ENCODE data around the gene CD2AP. TPM values are rescaled to one million over a fixed set of nuclear protein-coding genes. Genes with fewer than 3 reads are reported as not detected.
A peak's percentile ranks its signal among the peaks of the same experiment; 100 is the strongest.
"Not testable (repeated sequence)": the region's sequence is repeated elsewhere in the genome, so short reads cannot be mapped to it uniquely, and the experiment has no call there.

CD2AP gene
- total and polyA plus RNA-seq, 4 donors: 14.2 to 104 (median 21.7) TPM

DNA sequence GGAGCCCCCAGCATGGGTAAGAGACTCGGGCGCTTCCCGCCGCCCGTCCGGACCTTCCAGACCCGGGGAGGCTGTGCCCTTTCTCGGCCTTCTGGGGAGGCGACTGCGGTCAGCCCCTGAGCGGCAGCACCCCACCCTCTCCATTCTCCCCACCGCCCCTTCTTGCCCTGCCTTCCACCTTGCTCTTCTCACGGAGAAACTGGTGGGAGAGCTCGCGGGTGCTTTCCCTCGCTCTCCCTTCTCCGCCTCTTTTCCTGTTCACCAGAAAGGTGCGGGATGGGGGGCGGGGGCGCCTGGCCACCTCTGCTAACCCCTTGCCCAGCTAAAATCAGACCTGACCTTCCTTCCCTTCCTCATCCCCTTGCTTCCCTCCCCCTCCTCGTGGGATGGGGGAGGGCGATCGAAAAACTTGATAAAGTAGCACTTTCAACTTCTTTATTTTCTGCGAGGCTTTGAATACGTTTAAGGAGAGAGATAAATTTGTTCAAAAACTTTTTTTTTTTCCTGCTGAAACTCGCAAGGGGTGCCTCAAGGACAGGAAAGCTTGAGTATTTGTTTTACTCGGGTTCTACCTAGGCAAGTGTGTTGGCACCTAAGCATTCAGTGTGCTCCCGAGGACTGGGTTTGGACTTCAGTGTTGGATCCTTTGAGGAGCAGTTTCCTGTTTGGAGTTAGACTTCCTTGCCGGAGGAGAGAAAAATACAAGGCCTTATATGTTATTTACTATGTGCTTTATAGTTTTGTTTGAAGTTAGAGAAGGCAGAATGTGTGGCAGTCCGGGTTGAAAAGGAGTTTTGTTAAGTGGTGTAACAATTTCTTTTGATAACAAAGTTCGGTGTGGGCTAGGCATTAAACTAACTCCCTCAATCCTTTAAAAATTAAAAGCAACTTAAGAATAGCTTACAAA, 897 bp downstream of the CD2AP start:
- H3K27ac ChIP-seq (ENCODE audit: low read depth in 1 of 2, low read length in 1 of 2): peak overlapping the region; percentile 96
- H3K36me3 ChIP-seq (ENCODE audit: control insufficient read depth in 4 of 4, insufficient read depth in 4 of 4, low read length in 4 of 4): no peaks in the 10 kb centered on the region
- H3K9me3 ChIP-seq (ENCODE audit: control insufficient read depth in 4 of 4, insufficient read depth in 3 of 4, low read length in 3 of 4): no peaks in the 10 kb centered on the region
- H3K27me3 ChIP-seq (ENCODE audit: control insufficient read depth in 3 of 3, insufficient read depth in 3 of 3, low read length in 2 of 3): no peaks in the 10 kb centered on the region
- H3K4me1 ChIP-seq (ENCODE audit: control insufficient read depth in 5 of 5, insufficient read depth in 5 of 5, low read length in 5 of 5): peaks cover 3 to 19% (median 4%) of the 10 kb centered on the region in 5 donors
- H3K9ac ChIP-seq (ENCODE audit: insufficient read depth in 1 of 2, low read length in 2 of 2): peak overlapping the region; percentile 95 to 97
- ATAC-seq (ENCODE audit: insufficient read depth, low FRiP score): peak; percentile 28
- H3K4me3 ChIP-seq: peak overlapping the region; percentile 92
- TF ChIP-seq, protein P1, sequence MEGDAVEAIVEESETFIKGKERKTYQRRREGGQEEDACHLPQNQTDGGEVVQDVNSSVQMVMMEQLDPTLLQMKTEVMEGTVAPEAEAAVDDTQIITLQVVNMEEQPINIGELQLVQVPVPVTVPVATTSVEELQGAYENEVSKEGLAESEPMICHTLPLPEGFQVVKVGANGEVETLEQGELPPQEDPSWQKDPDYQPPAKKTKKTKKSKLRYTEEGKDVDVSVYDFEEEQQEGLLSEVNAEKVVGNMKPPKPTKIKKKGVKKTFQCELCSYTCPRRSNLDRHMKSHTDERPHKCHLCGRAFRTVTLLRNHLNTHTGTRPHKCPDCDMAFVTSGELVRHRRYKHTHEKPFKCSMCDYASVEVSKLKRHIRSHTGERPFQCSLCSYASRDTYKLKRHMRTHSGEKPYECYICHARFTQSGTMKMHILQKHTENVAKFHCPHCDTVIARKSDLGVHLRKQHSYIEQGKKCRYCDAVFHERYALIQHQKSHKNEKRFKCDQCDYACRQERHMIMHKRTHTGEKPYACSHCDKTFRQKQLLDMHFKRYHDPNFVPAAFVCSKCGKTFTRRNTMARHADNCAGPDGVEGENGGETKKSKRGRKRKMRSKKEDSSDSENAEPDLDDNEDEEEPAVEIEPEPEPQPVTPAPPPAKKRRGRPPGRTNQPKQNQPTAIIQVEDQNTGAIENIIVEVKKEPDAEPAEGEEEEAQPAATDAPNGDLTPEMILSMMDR (IDR thresholded peaks at IDR 0.05; ENCODE audit: control extremely low read depth, extremely low read depth): no peak
- DNase-seq: peak in 2 of 3 donors; percentile 67 to 70
- 0 to 1% methylated on average over 21 to 31 of the region's 31 CpGs for WGBS, 2 donors

DNA sequence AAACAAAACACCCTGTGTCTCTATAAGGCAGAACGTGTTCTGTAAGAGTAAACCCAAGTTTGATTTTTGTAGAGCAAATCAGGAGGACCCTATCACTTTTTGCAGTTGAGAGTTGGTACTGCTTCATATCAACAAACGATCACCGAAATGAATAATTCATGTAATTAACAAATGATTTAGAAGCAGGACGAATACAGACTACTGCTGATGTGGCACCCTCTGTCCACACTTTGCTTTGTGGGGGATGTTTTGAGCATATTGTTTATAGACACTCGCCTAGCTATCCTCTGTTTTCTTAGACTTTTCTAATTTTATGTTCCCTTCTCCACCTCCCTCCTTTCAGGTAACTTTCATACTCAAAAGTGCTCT, 1.5 kb downstream of the CD2AP start:
- no peaks in the 10 kb centered on the region for H3K36me3 ChIP-seq (ENCODE audit: control insufficient read depth in 4 of 4, insufficient read depth in 4 of 4, low read length in 4 of 4)
- TF ChIP-seq, protein P1 (IDR thresholded peaks at IDR 0.05; ENCODE audit: control extremely low read depth, extremely low read depth): no peak
- peaks cover 3 to 19% (median 8%) of the 10 kb centered on the region in 5 donors for H3K4me1 ChIP-seq (ENCODE audit: control insufficient read depth in 5 of 5, insufficient read depth in 5 of 5, low read length in 5 of 5)
- 4% methylated on average over 5 of the region's 5 CpGs for WGBS, 2 donors
- H3K9me3 ChIP-seq (ENCODE audit: control insufficient read depth in 4 of 4, insufficient read depth in 3 of 4, low read length in 3 of 4): no peaks in the 10 kb centered on the region
- peak in 1 of 3 donors; percentile 50 for DNase-seq
- H3K27me3 ChIP-seq (ENCODE audit: control insufficient read depth in 3 of 3, insufficient read depth in 3 of 3, low read length in 2 of 3): no peaks in the 10 kb centered on the region
- peak overlapping the region in 1 of 2 donors; percentile 42 for H3K27ac ChIP-seq (ENCODE audit: low read depth in 1 of 2, low read length in 1 of 2)
- peak overlapping the region; percentile 95 to 97 for H3K9ac ChIP-seq (ENCODE audit: insufficient read depth in 1 of 2, low read length in 2 of 2)
- no peak for ATAC-seq (ENCODE audit: insufficient read depth, low FRiP score)
- peak overlapping the region; percentile 92 for H3K4me3 ChIP-seq

DNA sequence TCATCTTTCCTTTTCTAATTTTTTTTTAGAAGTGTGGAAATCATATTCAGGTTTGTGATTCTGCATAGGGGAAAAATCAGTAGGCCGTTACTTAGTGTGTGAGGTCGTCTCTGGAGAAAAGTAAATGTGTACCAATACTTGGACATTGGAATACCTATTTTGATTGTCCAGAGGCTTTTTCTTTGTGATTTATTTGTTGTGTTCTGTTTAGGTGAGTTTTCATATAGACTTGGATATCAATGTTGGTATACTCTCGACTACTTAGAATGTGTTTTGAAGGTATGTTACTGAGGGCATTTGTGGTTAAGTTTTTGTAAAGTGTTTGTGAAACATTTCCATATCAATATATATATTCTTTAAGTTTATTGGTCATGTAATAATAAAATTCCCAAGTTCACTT, 2.3 kb downstream of the CD2AP start:
- Histone ChIP-seq H3K27me3 (ENCODE audit: control insufficient read depth in 3 of 3, insufficient read depth in 3 of 3, low read length in 2 of 3) (no peaks in the 10 kb centered on the region), H3K9me3 (ENCODE audit: control insufficient read depth in 4 of 4, insufficient read depth in 3 of 4, low read length in 3 of 4) (no peaks in the 10 kb centered on the region), H3K4me3 (no peak overlapping the region), H3K9ac (ENCODE audit: insufficient read depth in 1 of 2, low read length in 2 of 2) (peak overlapping the region in 1 of 2 donors; percentile 95), H3K27ac (ENCODE audit: low read depth in 1 of 2, low read length in 1 of 2) (no peak overlapping the region), H3K4me1 (ENCODE audit: control insufficient read depth in 5 of 5, insufficient read depth in 5 of 5, low read length in 5 of 5) (peaks cover 3 to 19% (median 10%) of the 10 kb centered on the region in 5 donors), H3K36me3 (ENCODE audit: control insufficient read depth in 4 of 4, insufficient read depth in 4 of 4, low read length in 4 of 4) (no peaks in the 10 kb centered on the region)
- 62 to 77% methylated on average over 3 of the region's 3 CpGs for WGBS, 2 donors
- DNase-seq (no peak), ATAC-seq (ENCODE audit: insufficient read depth, low FRiP score) (no peak)
- TF ChIP-seq, protein P1 (IDR thresholded peaks at IDR 0.05; ENCODE audit: control extremely low read depth, extremely low read depth): no peak

DNA sequence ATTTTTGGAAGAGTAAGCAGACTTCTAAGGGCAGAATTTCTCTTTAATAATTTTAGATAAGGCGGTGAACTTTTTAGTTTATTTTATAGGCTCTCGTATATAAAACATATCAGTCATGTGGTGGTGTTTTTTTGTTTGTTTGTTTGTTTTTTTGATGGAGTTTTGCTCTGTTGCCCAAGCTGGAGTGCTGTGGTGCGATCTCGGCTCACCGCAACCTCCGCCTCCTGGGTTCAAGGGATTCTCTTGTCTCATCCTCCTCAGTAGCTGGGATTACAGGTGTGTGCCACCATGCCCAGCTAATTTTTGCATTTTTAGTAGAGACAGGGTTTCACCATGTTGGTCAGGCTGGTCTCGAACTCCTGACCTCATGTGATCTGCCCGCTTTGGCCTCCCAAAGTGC, 3.6 kb downstream of the CD2AP start:
- not testable (repeated sequence) for H3K27ac ChIP-seq (ENCODE audit: low read depth in 1 of 2, low read length in 1 of 2); H3K9ac ChIP-seq (ENCODE audit: insufficient read depth in 1 of 2, low read length in 2 of 2); ATAC-seq (ENCODE audit: insufficient read depth, low FRiP score); DNase-seq; H3K36me3 ChIP-seq (ENCODE audit: control insufficient read depth in 4 of 4, insufficient read depth in 4 of 4, low read length in 4 of 4); H3K4me3 ChIP-seq; H3K27me3 ChIP-seq (ENCODE audit: control insufficient read depth in 3 of 3, insufficient read depth in 3 of 3, low read length in 2 of 3); H3K9me3 ChIP-seq (ENCODE audit: control insufficient read depth in 4 of 4, insufficient read depth in 3 of 4, low read length in 3 of 4)
- WGBS, 2 donors: 96 to 97% methylated on average over 8 of the region's 8 CpGs
- peaks cover 3 to 19% (median 10%) of the 10 kb centered on the region in 5 donors for H3K4me1 ChIP-seq (ENCODE audit: control insufficient read depth in 5 of 5, insufficient read depth in 5 of 5, low read length in 5 of 5)

All from lung (tissue), 12 donors.